ENCODE measurements around the gene OR2T35.

The OR2T35 gene

DNA sequence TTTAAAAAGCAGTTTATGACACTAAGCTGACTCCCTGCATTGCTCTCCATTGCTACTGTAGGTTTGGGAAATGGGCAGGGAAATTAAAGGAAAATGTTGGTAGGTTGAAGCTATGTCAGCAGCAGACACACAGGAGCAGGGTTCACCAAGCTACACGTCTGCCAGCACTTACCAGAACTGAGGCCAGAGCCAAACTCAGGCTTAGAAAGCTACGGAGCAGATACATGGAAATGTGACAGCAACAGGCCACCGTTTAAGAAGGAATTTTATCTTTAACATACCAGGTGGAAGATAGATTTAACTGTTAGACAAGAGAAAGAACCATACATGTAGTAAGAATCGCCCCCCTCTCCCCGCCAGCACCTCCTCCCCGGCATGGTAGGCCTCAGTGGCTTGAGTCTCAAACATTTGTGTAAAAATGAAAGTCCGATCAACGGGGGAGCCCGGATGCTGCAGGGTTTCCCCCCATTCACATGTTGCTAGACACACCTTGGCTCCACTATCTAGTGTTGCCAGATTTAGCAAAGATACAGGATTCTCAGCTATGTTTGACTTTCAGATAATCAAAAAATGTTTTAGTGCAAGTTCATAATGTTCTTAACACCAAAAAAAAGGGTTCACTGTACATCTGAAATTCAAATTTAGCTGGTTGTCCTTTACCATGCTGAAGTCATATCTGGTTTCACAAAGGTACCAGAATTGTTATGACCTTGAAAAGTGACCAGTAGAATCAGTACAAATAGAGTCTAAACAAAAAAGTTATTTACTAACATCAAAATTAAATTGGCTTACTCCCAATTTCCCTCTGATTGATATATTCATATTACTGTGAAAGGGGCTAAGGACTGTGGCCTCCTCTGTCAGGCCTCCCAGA lies 16.9 kb downstream of the OR2T35 start:
- no peak for DNase-seq (ENCODE audit: low read depth in 3 of 3)

GRCh38 chr1:248625971-248626370 lies 19.1 kb downstream of the OR2T35 start:
- no peak for DNase-seq (ENCODE audit: low read depth in 3 of 3)

DNA sequence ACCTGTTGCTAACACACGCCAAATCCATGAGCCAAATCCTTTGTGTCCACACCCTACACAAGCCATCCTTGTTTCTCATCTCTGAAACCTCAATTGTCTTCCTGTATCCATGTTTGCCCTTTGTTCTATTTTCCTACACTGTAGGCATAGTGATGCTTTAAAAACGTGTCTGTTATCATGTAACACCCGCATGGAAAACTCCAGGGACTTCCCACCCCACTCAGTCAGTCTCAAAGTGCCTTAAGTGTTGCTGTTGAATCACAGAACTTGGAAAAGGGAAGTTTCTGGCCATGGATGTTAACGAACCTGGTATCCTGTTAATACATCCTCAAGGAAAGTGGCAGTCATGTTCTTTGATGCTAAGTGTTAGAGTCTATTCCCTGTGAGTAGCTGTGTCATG lies 19.9 kb downstream of the OR2T35 start:
- no peak for DNase-seq (ENCODE audit: low read depth in 3 of 3)

DNA sequence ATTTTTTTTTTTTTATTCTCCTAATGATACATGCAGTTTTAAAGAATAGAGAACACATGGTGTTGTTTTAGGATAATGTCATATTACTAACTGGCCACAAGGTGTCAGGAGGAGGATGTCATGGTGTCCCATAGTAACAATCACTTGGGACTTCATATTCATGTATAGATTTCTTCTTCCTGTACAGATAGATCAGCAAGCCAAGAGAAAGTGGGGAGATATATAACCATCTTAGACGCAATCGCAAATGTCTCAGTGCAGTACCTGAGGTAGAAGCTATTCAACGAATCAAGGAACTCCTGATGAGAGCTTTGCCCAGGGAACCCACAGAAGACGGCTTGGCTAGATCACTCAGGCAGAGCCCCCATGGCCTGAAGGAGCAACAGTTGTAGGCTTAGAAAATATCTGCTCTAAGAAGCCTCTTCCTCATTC lies 22.5 kb downstream of the OR2T35 start:
- no peak for DNase-seq (ENCODE audit: low read depth in 3 of 3)

- DNase-seq (ENCODE audit: low read depth in 3 of 3): no peak
Observed at GRCh38 chr1:248621770-248622169, 23.3 kb downstream of the OR2T35 start.

DNA sequence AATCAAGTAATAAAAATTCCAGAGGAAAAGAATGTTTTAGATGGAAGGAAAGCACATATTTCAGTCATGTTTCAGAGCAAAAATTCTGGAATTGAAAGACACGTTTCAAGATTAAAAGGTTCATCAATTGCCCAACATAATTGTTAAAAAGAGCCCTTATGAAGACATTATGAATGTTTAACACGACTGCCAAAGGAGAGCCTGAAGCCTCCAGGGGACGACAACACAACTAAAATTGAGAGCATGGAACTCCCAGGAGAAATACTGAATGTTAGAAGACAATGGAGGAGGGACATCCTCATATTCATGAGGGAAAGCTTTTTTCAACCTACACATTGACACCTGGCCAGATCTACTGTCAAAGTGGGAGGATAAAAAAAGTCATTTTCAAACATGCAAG lies 26.2 kb downstream of the OR2T35 start:
- peak; percentile 19 to 23 (median 21) for DNase-seq (ENCODE audit: low read depth in 3 of 3)

GRCh38 chr1:248618119-248618518 lies 27.0 kb downstream of the OR2T35 start:
- no peak for DNase-seq (ENCODE audit: low read depth in 3 of 3)

DNA sequence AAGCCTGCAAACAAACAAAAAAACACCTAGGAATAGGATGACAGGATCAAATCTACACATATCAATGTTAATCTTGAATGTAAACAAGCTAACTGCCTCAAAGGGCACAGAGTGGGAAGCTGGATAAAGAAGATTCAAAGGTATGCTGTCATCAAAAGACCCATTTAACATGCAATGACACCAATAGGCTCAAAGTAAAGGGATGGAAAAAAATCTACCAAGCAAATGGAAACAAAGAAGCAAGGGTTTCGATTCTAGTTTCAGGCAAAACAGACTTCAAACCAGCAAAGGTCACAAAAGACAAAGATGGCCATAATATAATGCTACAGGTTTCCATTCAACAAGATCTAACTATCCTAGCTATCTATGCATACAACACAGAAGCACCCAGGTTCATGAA lies 31.3 kb downstream of the OR2T35 start:
- DNase-seq (ENCODE audit: low read depth in 3 of 3): no peak

DNA sequence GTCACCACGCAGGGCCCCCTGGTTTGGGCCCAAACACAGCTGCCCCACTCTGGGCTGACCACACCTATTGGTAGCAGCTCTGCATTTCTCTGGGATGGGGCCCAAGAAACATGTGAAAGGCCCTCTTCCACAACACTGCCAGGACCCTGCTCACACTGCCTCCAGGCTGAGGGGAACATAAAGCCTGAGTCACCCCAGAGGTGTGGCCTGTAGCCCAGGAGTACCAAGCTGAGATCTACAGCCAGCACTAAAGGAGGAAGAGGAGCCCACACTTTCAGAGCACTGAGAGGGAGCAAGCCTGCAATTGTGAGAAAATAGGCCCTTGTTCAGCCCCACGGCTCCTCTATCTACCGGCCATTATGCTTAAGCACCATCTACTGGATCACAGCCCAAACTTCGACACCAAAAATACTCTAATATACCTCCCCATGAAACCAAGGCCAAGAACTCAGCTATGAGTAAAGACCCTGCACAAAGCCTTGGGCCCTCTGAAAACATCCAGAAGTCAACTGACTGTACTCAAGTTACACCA lies 33.1 kb downstream of the OR2T35 start:
- DNase-seq (ENCODE audit: low read depth in 3 of 3): no peak

- DNase-seq (ENCODE audit: low read depth in 3 of 3): no peak
Observed at GRCh38 chr1:248610301-248610700, 34.8 kb downstream of the OR2T35 start.

DNA sequence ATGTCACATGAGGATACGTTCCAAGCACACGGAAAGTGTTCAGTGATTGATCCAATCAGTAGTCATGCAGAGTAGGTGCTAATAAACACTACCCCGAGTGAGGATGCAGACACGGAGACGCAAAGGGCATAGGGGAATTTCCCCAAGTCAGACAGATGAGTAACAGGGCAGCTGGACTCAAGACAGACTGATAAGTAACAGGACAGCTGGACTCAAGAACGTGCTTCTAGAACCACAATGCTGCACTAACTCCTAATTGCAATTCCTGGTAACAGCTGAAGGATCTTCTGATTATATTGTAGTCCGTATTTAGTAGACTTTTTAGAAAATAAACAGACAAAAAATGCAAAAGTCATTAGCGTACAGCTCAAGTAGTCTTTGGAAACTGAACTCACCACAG lies 45.7 kb downstream of the OR2T35 start:
- no peak for DNase-seq (ENCODE audit: low read depth in 3 of 3)

DNA sequence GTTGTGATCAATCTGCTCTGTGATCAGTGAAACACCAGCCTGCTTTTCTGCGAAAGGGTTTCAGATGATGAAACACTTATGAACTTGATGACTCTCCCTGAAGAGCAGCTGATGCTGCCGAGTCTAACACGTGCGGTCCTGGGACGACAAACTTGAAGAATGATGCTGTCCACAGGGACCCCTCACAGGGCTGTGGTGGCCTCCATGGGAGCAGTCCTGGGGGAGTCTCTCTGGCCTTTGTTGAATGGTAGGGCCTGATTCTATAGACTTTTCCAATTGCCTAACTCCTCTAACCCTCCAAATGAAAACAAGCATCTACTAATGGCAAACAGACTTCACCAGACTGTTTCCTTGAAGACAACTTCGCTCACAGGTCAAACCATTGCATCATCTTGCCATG lies 47.5 kb downstream of the OR2T35 start, which contains the start of gene OR2T10:
TSS of gene OR2T10 (minus strand) at position 112 of the 400 bp plus-strand sequence. CDS start 3,932 bp downstream, outside the sequence.
- no peak for DNase-seq (ENCODE audit: low read depth in 3 of 3)

DNA sequence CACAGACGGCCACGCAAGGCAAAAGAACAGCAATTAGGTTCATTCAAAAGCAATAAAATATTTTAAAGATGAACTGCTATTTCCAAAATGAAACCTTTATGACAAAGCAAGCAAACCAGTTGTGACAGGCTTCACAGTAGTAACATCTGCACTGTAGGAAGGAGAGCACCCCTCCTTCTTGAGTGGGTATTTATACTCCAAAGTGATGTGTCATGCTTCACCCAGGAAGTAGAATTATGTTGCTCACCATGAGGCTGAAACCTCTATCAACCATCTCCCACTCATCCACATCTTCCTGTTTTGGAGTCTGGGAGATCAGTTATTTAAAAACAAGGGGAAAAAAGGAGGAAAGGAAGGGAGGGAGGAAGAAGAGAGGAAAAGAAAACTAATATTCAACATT lies 48.5 kb downstream of the OR2T35 start:
- no peak for DNase-seq (ENCODE audit: low read depth in 3 of 3)

GRCh38 chr1:248593226-248593625 lies 51.9 kb downstream of the OR2T35 start:
- no peak for DNase-seq (ENCODE audit: low read depth in 3 of 3)

- DNase-seq (ENCODE audit: low read depth in 3 of 3): no peak
Observed at GRCh38 chr1:248592655-248593054, 52.4 kb downstream of the OR2T35 start.

DNA sequence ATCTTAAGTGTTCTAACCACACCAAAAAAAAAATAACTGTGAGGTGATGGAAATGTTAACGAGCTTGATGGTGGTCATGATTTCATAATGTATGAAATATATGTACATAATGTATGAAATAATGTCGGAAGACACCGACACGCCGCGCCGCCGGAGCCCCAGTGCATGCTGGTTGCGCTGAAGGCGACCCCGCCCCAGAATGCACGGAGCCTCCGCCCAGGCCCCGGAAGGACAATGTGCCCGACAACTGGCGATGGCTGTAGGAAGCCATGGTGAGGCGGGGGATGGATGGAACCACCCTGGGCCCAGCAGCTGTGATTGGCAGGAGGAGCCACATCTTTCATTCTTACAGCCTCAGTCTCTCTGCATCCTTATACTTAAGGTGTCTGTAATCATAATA lies 55.0 kb downstream of the OR2T35 start:
- no peak for DNase-seq (ENCODE audit: low read depth in 3 of 3)

DNA sequence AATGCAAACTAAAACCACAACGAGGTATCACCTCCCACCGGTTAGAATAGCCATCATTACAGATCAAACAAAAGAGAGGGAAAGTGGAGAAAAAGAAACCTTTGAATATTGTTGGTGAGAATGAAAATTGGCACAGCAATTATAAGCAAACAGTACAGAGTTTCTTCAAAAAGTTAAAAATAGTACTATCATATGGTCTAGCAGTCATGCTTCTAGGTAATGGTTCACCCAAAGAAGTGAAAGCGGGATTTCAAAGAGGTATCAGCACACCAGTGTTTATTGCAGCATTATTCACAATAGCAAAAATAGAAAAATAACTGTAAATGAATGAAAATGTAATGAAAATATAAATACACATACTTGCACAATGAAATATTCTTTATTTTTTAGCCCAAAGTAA lies 55.7 kb downstream of the OR2T35 start:
- DNase-seq (ENCODE audit: low read depth in 3 of 3): no peak

Measured in stimulated activated CD4-positive, alpha-beta T cell treated with anti-CD3 and anti-CD28 coated beads, TNF-alpha, amount 100 ng/mL, for 4 hours (primary cell).